Lung (tissue), 12 donors: ENCODE results near the gene LYZL4. TPM values are rescaled to one million over a fixed set of nuclear protein-coding genes. Genes with fewer than 3 reads are reported as not detected.

Experiments
- ATAC-seq: fragments of 200-7000 bp; cut with Tn5 transposase; one replicate; pipeline ENCODE4 v1.9.1; 2020; ENCODE audit warnings: moderate number of reproducible peaks; ENCODE audit not compliant: insufficient read depth, low FRiP score
- DNase-seq, 3 donors: peaks; one replicate each; pipeline ENCODE4 v3.0.0-alpha.2; 2013 to 2017
- H3K27ac ChIP-seq, 2 donors: one replicate each; pipeline ENCODE4 v1.5.1; 2013; ENCODE audit warnings: mild to moderate bottlenecking in 2 of 2, moderate library complexity in 2 of 2, control low read depth in 1 of 2, inconsistent platforms in 1 of 2, low read depth in 1 of 2, low read length in 1 of 2
- H3K27me3 ChIP-seq, 3 donors: one replicate each; pipeline ENCODE4 v1.5.1; 2013; ENCODE audit warnings: low read length in 2 of 3; ENCODE audit not compliant: control insufficient read depth in 3 of 3, insufficient read depth in 3 of 3
- H3K36me3 ChIP-seq, 4 donors: one replicate each; pipeline ENCODE4 v1.5.1; 2013; ENCODE audit warnings: low read length in 4 of 4, mild to moderate bottlenecking in 1 of 4, moderate library complexity in 1 of 4; ENCODE audit not compliant: control insufficient read depth in 4 of 4, insufficient read depth in 4 of 4
- H3K4me1 ChIP-seq, 5 donors: one replicate each; pipeline ENCODE4 v1.5.1; 2013; ENCODE audit warnings: low read length in 5 of 5, mild to moderate bottlenecking in 2 of 5, moderate library complexity in 1 of 5; ENCODE audit not compliant: control insufficient read depth in 5 of 5, insufficient read depth in 5 of 5
- H3K4me3 ChIP-seq: one replicate; pipeline ENCODE4 v1.5.1; 2013; ENCODE audit warnings: mild to moderate bottlenecking, control low read depth, moderate library complexity
- H3K9ac ChIP-seq, 2 donors: one replicate each; pipeline ENCODE4 v1.5.1; 2013; ENCODE audit warnings: low read length in 2 of 2, control low read depth in 1 of 2; ENCODE audit not compliant: insufficient read depth in 1 of 2
- H3K9me3 ChIP-seq, 4 donors: one replicate each; pipeline ENCODE4 v1.5.1; 2013; ENCODE audit warnings: low read length in 3 of 4, mild to moderate bottlenecking in 1 of 4, moderate library complexity in 1 of 4; ENCODE audit not compliant: control insufficient read depth in 4 of 4, insufficient read depth in 3 of 4
- CTCF ChIP-seq: IDR thresholded peaks from 2 replicates; pipeline ENCODE4 v1.5.1; 2012; ENCODE audit warnings: mild to moderate bottlenecking; ENCODE audit errors: control extremely low read depth, extremely low read depth
- WGBS, 2 donors: extraction: QIAGEN DNeasy Blood & Tissue Kit; methylation state at CpG; one replicate each; pipeline ENCODE4 v1.1.7; 2013; 5-methylcytosine and 5-hydroxymethylcytosine counted together
- polyA plus RNA-seq, 2 donors: library from polyadenylated mRNA; stranded (reverse); fragments of 200-250 nt; gene quantifications; one replicate each; pipeline ENCODE4 v1.2.1, GENCODE V29; 2013
- total RNA-seq, 2 donors: library from RNA; depleted of rRNA in 1 of 2; stranded (reverse); fragments of >200 nt in 1 of 2; gene quantifications; one replicate each; pipeline ENCODE4 v1.2.1, GENCODE V29; 2014 to 2021
- donor health status: control.
- donor health status: control.
- donor health status: Bipolar disorder and iron deficiency.
- donor health status: healthy.
- donor health status: DM: yes; HTN: yes; CAD: no.

LYZL4 gene
- total and polyA plus RNA-seq, 4 donors: 0.14 TPM; not detected in 3

GRCh38 chr3:42428830-42429229, 18.4 kb upstream of the LYZL4 start:
- H3K4me1 ChIP-seq: no peaks in the 10 kb centered on the region
- H3K36me3 ChIP-seq: no peaks in the 10 kb centered on the region
- H3K9ac ChIP-seq: no peak overlapping the region
- no peak overlapping the region for H3K4me3 ChIP-seq
- 54 to 70% methylated on average over 2 of the region's 2 CpGs for WGBS, 2 donors
- ATAC-seq (no peak), DNase-seq (no peak)
- peaks cover 0 to 5% (median 0%) of the 10 kb centered on the region in 3 donors for H3K27me3 ChIP-seq
- H3K27ac ChIP-seq: no peak overlapping the region
- peaks cover 0 to 14% (median 4%) of the 10 kb centered on the region in 4 donors for H3K9me3 ChIP-seq
- TF ChIP-seq CTCF: no peak

GRCh38 chr3:42425736-42426407, 15.5 kb upstream of the LYZL4 start:
- 68 to 84% methylated on average over 7 of the region's 7 CpGs for whole genome bisulfite sequencing, 2 donors
- H3K4me3 ChIP-seq: no peak overlapping the region
- H3K9ac ChIP-seq: no peak overlapping the region
- ATAC-seq: no peak
- peaks cover 0 to 5% (median 0%) of the 10 kb centered on the region in 3 donors for H3K27me3 ChIP-seq
- DNase-seq: no peak
- peaks cover 0 to 2% (median 0%) of the 10 kb centered on the region in 4 donors for H3K9me3 ChIP-seq
- no peaks in the 10 kb centered on the region for H3K36me3 ChIP-seq
- no peak for TF ChIP-seq CTCF
- no peaks in the 10 kb centered on the region for H3K4me1 ChIP-seq
- H3K27ac ChIP-seq: no peak overlapping the region

GRCh38 chr3:42424911-42425310, 14.5 kb upstream of the LYZL4 start:
- no peak for TF ChIP-seq CTCF
- Histone ChIP-seq H3K27ac (no peak overlapping the region), H3K4me3 (no peak overlapping the region), H3K36me3 (no peaks in the 10 kb centered on the region), H3K27me3 (peaks cover 0 to 5% (median 0%) of the 10 kb centered on the region in 3 donors), H3K9ac (no peak overlapping the region), H3K4me1 (no peaks in the 10 kb centered on the region), H3K9me3 (no peaks in the 10 kb centered on the region)
- no peak for ATAC-seq
- 82 to 86% methylated on average over 3 of the region's 3 CpGs for WGBS, 2 donors
- DNase-seq: no peak
